Kidney epithelial cell (primary cell): ENCODE data around the gene NPHP4. TPM values are rescaled to one million over a fixed set of nuclear protein-coding genes. Genes with fewer than 3 reads are reported as not detected.

Experiments
- DNase-seq: peaks from one replicate; pipeline ENCODE4 v3.0.0-alpha.2; 2010; ENCODE audit warnings: low read depth
- H3K27me3 ChIP-seq: 2 replicates; pipeline ENCODE4 v1.6.0; 2011; ENCODE audit warnings: low read length; ENCODE audit not compliant: control insufficient read depth, insufficient read depth
- H3K36me3 ChIP-seq: 2 replicates; pipeline ENCODE4 v1.5.1; 2011; ENCODE audit warnings: low read length; ENCODE audit not compliant: control insufficient read depth, insufficient read depth
- H3K4me3 ChIP-seq: 2 replicates; pipeline ENCODE4 v1.5.1; 2011; ENCODE audit warnings: low read depth, mild to moderate bottlenecking, control low read depth, low read length
- total RNA-seq: library from RNA; depleted of rRNA; stranded (reverse); fragments of >200 nt; gene quantifications from 2 replicates; pipeline ENCODE4 v1.2.3, GENCODE V29; 2015
- TF ChIP-seq, protein P1 (sequence below): IDR thresholded peaks from 2 replicates; pipeline ENCODE4 v1.5.1; 2011; ENCODE audit warnings: mild to moderate bottlenecking, moderate library complexity, low read length, control low read depth, inconsistent platforms; ENCODE audit not compliant: insufficient read depth, poor library complexity, severe bottlenecking

Gene NPHP4
- total RNA-seq, 1 donor from 2014 or later, result 6.6 TPM

DNA sequence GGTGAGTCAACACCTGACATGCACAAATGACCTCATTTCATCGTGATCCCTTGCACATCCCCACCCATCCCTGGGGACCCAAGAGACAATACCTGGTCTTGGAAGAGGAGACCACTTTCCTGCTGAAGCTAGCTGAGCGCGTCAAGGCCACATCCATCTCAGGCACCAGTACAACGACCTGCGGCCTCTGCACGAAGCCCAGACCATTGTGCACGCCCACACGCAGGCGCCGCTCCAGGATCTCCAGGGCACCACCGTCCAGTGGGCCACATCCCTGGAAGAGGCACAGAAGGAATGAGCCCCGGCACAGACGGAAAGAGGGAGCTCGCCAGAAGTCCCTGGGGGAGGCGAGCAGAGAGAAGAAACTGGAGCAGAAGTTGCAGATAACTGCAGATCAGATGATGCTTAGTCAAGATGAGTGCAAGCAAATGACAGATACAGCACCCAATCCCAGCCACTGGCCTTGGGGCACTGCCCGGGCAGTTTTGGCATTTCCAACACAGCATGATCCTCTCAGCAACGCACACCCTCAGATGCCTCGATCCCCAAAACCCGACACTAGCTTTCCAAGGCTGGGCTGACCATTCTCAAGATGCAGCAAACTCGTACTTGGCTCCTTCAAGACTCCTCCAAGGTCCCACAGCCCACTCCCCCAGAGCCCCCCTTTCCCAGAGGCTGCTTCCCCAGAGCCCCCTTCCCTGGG lies 44.1 kb downstream of the NPHP4 start:
- DNase-seq, result no peak
- Histone ChIP-seq H3K27me3 (no peaks in the 10 kb centered on the region), H3K4me3 (no peak overlapping the region), H3K36me3 (peaks cover 2% of the 10 kb centered on the region)
- TF ChIP-seq, protein P1, sequence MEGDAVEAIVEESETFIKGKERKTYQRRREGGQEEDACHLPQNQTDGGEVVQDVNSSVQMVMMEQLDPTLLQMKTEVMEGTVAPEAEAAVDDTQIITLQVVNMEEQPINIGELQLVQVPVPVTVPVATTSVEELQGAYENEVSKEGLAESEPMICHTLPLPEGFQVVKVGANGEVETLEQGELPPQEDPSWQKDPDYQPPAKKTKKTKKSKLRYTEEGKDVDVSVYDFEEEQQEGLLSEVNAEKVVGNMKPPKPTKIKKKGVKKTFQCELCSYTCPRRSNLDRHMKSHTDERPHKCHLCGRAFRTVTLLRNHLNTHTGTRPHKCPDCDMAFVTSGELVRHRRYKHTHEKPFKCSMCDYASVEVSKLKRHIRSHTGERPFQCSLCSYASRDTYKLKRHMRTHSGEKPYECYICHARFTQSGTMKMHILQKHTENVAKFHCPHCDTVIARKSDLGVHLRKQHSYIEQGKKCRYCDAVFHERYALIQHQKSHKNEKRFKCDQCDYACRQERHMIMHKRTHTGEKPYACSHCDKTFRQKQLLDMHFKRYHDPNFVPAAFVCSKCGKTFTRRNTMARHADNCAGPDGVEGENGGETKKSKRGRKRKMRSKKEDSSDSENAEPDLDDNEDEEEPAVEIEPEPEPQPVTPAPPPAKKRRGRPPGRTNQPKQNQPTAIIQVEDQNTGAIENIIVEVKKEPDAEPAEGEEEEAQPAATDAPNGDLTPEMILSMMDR, result no peak

DNA sequence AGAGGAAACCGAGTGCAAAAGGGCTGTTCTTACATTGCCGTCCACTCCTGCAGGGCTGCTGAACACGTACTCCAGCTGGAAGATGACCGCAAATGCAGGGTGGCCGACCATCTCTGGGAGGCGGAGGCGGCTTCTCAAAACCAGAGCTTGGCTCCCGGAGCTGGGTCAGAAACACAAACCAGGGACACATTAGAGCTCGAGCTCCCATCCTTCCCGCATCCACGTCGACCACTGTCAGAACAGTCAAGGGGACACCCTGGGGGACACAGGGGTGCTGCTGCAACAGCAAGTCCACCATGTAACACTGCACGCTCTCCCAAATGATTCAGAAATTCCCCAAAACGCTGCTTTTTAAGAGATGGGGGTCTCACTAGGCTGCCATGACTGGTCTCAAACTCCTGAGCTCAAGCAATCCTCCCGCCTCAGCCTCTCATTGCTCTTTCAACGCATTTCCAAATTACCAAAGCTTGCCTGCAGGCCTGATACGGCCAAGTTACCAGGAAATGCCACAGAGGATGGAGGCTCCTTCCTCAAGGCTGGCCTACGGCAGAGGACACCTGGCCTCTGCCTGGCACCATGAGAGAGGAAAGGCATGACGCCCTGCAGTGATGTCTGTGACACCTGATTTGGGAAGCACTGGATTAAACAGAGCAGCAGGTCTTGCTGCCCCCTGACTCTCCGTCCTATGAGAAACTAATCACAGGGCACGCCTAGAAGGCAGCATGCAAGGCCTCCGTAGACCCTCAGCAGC lies 45.0 kb downstream of the NPHP4 start:
- no peak for DNase-seq
- peaks cover 2% of the 10 kb centered on the region for H3K36me3 ChIP-seq
- TF ChIP-seq, protein P1, result no peak
- no peak overlapping the region for H3K4me3 ChIP-seq
- no peaks in the 10 kb centered on the region for H3K27me3 ChIP-seq

DNA sequence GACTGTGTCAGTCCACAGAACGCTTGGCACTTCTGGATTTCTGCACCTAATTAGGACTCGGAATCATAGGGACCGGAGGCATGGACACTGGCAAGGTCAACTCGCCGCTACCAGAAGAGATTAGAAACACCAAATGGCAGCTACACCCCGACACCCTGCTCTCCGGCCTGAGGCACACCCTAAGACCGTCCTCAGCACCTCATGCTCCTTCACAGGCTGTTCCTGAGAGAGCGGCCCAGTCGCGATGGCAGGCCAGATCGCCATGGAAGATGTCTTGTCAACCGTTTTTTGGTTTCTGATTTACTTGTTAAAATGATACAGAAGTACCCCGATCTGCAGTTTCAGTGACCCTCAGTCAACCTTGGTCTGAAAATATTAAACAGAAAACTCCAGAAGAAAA lies 46.8 kb downstream of the NPHP4 start:
- TF ChIP-seq, protein P1, result no peak
- no peak for DNase-seq
- Histone ChIP-seq H3K4me3 (no peak overlapping the region), H3K27me3 (no peaks in the 10 kb centered on the region), H3K36me3 (peaks cover 2% of the 10 kb centered on the region)

DNA sequence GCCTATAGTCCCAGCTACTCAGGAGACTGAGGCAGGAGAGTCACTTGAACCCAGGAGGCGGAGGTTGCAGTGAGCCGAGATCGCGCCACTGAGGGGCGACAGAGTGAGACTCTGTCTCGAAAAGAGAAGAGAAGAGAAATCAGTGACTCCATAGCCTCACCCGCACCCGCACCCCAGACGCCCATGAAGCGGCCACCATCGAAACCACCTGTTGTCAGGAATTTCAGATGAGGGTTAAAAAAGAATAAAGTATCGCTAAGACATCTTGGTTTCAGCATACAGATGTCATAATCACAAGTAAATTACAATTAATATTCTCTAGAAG lies 47.4 kb downstream of the NPHP4 start:
- Histone ChIP-seq H3K36me3 (peaks cover 2% of the 10 kb centered on the region), H3K4me3 (no peak overlapping the region), H3K27me3 (no peaks in the 10 kb centered on the region)
- TF ChIP-seq, protein P1, result no peak
- no peak for DNase-seq

DNA sequence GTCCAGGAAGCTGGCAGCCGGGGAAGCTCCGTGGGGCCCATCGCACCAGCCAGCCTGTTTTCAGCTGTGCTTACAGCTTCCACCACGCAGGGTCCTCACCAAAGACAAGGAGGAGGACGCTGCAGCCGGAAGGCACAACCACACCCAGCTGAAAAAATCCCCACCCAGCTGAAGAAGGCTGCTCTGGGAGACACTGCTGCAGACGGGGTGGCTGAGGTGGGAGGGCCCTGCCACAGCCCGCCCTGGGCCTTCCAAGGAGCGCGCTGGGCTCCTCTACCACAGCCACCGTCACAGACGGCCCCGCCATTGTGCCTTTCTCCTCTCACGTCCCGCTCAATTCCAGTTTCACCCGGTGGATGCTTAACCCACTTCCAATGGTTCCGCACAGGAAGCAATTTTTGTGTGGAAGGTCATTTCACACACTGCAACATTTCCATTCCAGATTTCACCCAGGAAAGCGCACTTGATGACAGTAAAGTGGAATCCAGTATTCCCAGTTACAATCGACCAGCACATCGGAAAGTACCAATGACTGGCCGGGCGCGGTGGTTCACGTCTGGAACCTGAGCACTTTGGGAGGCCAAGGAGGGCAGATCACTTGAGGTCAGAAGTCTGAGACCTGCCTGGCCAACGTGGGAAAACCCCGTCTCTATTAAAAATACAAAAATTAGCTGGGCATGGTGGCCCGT lies 47.9 kb downstream of the NPHP4 start:
- Histone ChIP-seq H3K36me3 (peaks cover 1% of the 10 kb centered on the region), H3K27me3 (no peaks in the 10 kb centered on the region), H3K4me3 (no peak overlapping the region)
- TF ChIP-seq, protein P1, result no peak
- no peak for DNase-seq
